ENCODE measurements around the gene ADAMTS3.

DNA sequence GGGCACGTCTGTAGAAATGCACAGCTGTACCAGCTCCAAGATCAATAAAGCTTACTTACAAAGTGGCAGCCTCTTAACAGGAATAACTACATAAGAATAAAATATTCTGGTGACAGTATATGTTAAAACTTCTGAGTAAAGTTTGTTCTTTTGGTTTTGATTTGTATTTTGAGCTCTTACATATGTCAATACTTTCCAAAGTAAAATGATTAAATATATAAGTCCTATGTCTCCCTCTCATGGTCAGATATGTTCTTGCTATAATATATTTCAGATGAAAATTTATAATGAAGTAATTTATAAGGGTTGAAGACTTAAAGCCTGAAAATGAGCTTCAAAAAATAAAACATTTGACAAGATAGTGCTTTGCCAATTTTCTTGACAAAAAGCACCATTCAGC, 282.8 kb downstream of the ADAMTS3 start:
- TF ChIP-seq SUZ12 (IDR thresholded peaks at IDR 0.05; ENCODE audit: extremely low read depth, insufficient read depth, insufficient read length): no peak
- TF ChIP-seq ZNF274 (IDR thresholded peaks at IDR 0.05; ENCODE audit: low read depth, low read length): no peak
